NCI-H446 (cell line): ENCODE results near the gene KIAA1586.
"Not testable (repeated sequence)": the region's sequence is repeated elsewhere in the genome, so short reads cannot be mapped to it uniquely, and the experiment has no call there.

Source experiments
- DNase-seq, 2 experiments: peaks; one replicate each; lab custom pipeline; 2025; lab: John Stamatoyannopoulos, UW

KIAA1586 gene

GRCh38 chr6:57046332-57047256 lies at the start of gene KIAA1586:
Gene KIAA1586, plus strand, starts transcription at chr6:57046693. Its CDS starts 63 bp downstream, at chr6:57046756.
- peak; percentile 78 to 94 for DNase-seq

- no peak for DNase-seq
These were observed 47.4 kb upstream of the KIAA1586 start for GRCh38 chr6:56999049-56999448.

- DNase-seq, result not testable (repeated sequence)
These were observed 46.7 kb upstream of the KIAA1586 start for GRCh38 chr6:56999748-57000147.

- no peak for DNase-seq
These were observed 44.3 kb upstream of the KIAA1586 start for GRCh38 chr6:57002197-57002596.

- no peak for DNase-seq
These were observed 42.2 kb upstream of the KIAA1586 start for GRCh38 chr6:57004292-57004691.

- no peak for DNase-seq
These were observed 40.4 kb upstream of the KIAA1586 start for GRCh38 chr6:57006101-57006500.

- DNase-seq, result not testable (repeated sequence)
These were observed 38.4 kb upstream of the KIAA1586 start for GRCh38 chr6:57008069-57008468.

- peak; percentile 63 to 82 for DNase-seq
These were observed 33.0 kb upstream of the KIAA1586 start for GRCh38 chr6:57013521-57013926.

- no peak for DNase-seq
These were observed 29.4 kb upstream of the KIAA1586 start for GRCh38 chr6:57017069-57017468.

- DNase-seq, result no peak
These were observed 28.7 kb upstream of the KIAA1586 start for GRCh38 chr6:57017841-57018240.

GRCh38 chr6:57019434-57019833 lies 27.1 kb upstream of the KIAA1586 start:
- no peak for DNase-seq

GRCh38 chr6:57021086-57021720 lies 25.3 kb upstream of the KIAA1586 start:
- peak; percentile 18 to 72 for DNase-seq

GRCh38 chr6:57024321-57024720 lies 22.2 kb upstream of the KIAA1586 start:
- DNase-seq, result no peak

GRCh38 chr6:57024775-57025174 lies 21.7 kb upstream of the KIAA1586 start:
- no peak for DNase-seq

- no peak for DNase-seq
These were observed 20.5 kb upstream of the KIAA1586 start for GRCh38 chr6:57026001-57026400.

- DNase-seq, result no peak
These were observed 19.2 kb upstream of the KIAA1586 start for GRCh38 chr6:57027301-57027700.

- no peak for DNase-seq
These were observed 17.3 kb upstream of the KIAA1586 start for GRCh38 chr6:57029213-57029612.

GRCh38 chr6:57033228-57033627 lies 13.3 kb upstream of the KIAA1586 start:
- no peak for DNase-seq

- no peak for DNase-seq
These were observed 10.9 kb upstream of the KIAA1586 start for GRCh38 chr6:57035549-57035948.

- no peak for DNase-seq
These were observed 7.6 kb upstream of the KIAA1586 start for GRCh38 chr6:57038906-57039305.

- no peak for DNase-seq
These were observed 6.5 kb upstream of the KIAA1586 start for GRCh38 chr6:57040011-57040410.

- DNase-seq, result not testable (repeated sequence)
These were observed 2.4 kb upstream of the KIAA1586 start for GRCh38 chr6:57044061-57044460.

GRCh38 chr6:57044568-57044967 lies 1.9 kb upstream of the KIAA1586 start:
- no peak for DNase-seq
